ENCODE measurements around the gene SUGP1. TPM values are rescaled to one million over a fixed set of nuclear protein-coding genes. Genes with fewer than 3 reads are reported as not detected.

Gene SUGP1
- total and polyA plus RNA-seq, 4 donors = 11.2 to 18.9 (median 14.8) TPM

DNA sequence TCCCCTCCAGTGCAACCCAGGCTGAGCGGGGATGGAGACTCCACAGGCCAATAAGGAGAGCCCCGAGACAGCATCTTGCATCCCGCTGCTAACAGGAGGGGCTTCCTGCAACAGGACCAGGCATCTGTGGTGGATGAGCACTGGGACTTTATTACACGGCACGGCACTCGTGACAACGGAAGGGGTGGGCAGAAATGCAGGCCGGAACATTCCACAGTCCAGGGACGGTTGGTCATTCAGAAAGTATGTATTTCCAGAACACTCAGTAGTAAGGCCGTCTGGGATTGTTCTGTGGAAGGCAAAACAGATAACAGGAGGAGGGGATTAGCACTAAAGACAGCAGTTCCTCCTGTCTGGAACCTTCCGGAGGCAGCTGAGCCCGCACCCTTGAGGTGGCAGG is 43.9 kb downstream of the SUGP1 start (continued):
- TF ChIP-seq, protein P1, sequence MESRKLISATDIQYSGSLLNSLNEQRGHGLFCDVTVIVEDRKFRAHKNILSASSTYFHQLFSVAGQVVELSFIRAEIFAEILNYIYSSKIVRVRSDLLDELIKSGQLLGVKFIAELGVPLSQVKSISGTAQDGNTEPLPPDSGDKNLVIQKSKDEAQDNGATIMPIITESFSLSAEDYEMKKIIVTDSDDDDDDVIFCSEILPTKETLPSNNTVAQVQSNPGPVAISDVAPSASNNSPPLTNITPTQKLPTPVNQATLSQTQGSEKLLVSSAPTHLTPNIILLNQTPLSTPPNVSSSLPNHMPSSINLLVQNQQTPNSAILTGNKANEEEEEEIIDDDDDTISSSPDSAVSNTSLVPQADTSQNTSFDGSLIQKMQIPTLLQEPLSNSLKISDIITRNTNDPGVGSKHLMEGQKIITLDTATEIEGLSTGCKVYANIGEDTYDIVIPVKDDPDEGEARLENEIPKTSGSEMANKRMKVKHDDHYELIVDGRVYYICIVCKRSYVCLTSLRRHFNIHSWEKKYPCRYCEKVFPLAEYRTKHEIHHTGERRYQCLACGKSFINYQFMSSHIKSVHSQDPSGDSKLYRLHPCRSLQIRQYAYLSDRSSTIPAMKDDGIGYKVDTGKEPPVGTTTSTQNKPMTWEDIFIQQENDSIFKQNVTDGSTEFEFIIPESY (IDR thresholded peaks at IDR 0.05) = no peak
- TF ChIP-seq JUND (IDR thresholded peaks at IDR 0.05) (no peak), HNF4A (conservative IDR thresholded peaks at IDR 0.05) (no peak), GABPA (IDR thresholded peaks at IDR 0.05 in 1 of 2, conservative IDR thresholded peaks at IDR 0.05 in 1 of 2) (no peak), FOXA2 (IDR thresholded peaks at IDR 0.05) (no peak), HNF4G (IDR thresholded peaks at IDR 0.05) (no peak)
- TF ChIP-seq, protein P2, sequence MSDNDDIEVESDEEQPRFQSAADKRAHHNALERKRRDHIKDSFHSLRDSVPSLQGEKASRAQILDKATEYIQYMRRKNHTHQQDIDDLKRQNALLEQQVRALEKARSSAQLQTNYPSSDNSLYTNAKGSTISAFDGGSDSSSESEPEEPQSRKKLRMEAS (IDR thresholded peaks at IDR 0.05) = no peak

DNA sequence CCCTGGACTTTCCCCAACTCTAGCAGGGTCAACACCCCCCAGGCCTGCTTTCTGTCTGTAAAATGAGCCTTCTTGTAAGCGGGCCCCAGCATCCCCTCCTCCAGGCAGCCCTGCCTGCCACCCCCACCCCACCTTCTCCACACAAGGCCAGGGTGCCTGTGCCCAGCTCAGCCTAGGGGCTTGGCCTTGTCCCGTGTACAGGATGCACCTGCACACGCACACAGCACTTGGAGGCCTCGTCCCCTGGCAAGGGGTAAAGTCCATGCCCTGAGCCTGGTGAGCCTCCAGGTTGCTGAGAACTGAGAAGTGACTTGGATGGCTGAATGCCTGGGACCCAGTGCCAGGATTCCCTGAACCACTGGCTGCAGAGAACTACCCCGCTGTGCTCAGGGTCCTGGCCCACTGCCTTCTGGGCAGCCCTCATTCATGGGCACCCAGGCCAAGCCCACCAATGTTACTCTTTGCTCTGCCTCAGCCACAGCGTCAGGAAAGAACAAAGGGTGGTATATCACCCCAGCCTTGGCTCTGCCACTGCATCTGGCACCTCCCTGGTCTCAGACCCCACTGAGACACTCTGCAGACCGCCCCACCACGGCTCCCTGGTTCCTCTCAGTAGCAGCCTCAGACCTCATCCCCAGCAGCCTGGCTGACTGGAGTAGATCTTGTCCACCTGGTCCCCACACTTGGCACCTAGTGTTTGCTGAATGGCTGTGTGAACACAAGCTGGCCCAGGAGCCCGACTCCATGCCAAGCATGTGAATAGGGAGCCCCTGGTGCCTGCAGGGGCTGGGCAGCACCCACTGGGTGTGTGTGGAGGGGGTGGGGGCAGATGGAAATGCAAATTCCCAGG is 45.4 kb downstream of the SUGP1 start:
- H3K27ac ChIP-seq (ENCODE audit: low read depth in 1 of 2, low read length in 2 of 2) = peak overlapping the region; percentile 60 to 63
- peaks cover 11 to 38% (median 31%) of the 10 kb centered on the region in 4 donors for H3K4me1 ChIP-seq (ENCODE audit: control insufficient read depth in 4 of 4, insufficient read depth in 4 of 4, low read length in 3 of 4)
- no peak for DNase-seq (ENCODE audit: low spot score)
- H3K4me3 ChIP-seq (ENCODE audit: low read depth in 1 of 3, low read length in 3 of 3) = no peak overlapping the region
- H3K27me3 ChIP-seq (ENCODE audit: control insufficient read depth in 4 of 4, insufficient read depth in 4 of 4, low read length in 3 of 4) = no peaks in the 10 kb centered on the region
- no peak overlapping the region for H3K9ac ChIP-seq (ENCODE audit: low read depth in 1 of 2, low read length in 2 of 2)
- H3K36me3 ChIP-seq (ENCODE audit: control insufficient read depth in 4 of 4, insufficient read depth in 3 of 4, low read depth in 1 of 4, low read length in 3 of 4) = peaks cover 2 to 32% (median 11%) of the 10 kb centered on the region in 4 donors
- 41% methylated on average over 9 of the region's 9 CpGs for WGBS
- no peaks in the 10 kb centered on the region for H3K9me3 ChIP-seq (ENCODE audit: control insufficient read depth in 4 of 4, low read length in 3 of 4)
- TF ChIP-seq RXRA (IDR thresholded peaks at IDR 0.05) (peak; percentile 81 to 91), EGR1 (IDR thresholded peaks at IDR 0.05; ENCODE audit: low read depth in 2 of 2) (no peak), NR2F2 (IDR thresholded peaks at IDR 0.05) (no peak), FOXA2 (IDR thresholded peaks at IDR 0.05) (no peak), SP1 (IDR thresholded peaks at IDR 0.05) (peak; percentile 91), HNF4A (conservative IDR thresholded peaks at IDR 0.05) (peak; percentile 94 to 97), GABPA (IDR thresholded peaks at IDR 0.05 in 1 of 2, conservative IDR thresholded peaks at IDR 0.05 in 1 of 2) (no peak), FOXA1 (IDR thresholded peaks at IDR 0.05) (peak; percentile 8), RAD21 (IDR thresholded peaks at IDR 0.05) (peak in 1 of 2 donors; percentile 48), TAF1 (conservative IDR thresholded peaks at IDR 0.05) (no peak), REST (IDR thresholded peaks at IDR 0.05) (peak; percentile 26), HNF4G (IDR thresholded peaks at IDR 0.05) (peak; percentile 82), JUND (IDR thresholded peaks at IDR 0.05) (peak in 1 of 2 donors; percentile 58), YY1 (IDR thresholded peaks at IDR 0.05) (no peak), ATF3 (IDR thresholded peaks at IDR 0.05) (no peak)
- TF ChIP-seq, protein P2 (IDR thresholded peaks at IDR 0.05) = no peak
- TF ChIP-seq, protein P3, sequence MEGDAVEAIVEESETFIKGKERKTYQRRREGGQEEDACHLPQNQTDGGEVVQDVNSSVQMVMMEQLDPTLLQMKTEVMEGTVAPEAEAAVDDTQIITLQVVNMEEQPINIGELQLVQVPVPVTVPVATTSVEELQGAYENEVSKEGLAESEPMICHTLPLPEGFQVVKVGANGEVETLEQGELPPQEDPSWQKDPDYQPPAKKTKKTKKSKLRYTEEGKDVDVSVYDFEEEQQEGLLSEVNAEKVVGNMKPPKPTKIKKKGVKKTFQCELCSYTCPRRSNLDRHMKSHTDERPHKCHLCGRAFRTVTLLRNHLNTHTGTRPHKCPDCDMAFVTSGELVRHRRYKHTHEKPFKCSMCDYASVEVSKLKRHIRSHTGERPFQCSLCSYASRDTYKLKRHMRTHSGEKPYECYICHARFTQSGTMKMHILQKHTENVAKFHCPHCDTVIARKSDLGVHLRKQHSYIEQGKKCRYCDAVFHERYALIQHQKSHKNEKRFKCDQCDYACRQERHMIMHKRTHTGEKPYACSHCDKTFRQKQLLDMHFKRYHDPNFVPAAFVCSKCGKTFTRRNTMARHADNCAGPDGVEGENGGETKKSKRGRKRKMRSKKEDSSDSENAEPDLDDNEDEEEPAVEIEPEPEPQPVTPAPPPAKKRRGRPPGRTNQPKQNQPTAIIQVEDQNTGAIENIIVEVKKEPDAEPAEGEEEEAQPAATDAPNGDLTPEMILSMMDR (IDR thresholded peaks at IDR 0.05; ENCODE audit: low read depth, low read length, missing input control) = no peak
- TF ChIP-seq, protein P1 (IDR thresholded peaks at IDR 0.05) = no peak
